WTC11 (cell line): ENCODE results near the gene ZNRF1. TPM values are rescaled to one million over a fixed set of nuclear protein-coding genes. Genes with fewer than 3 reads are reported as not detected.

Experiments used
- ATAC-seq: fragments of 200-7000 bp; cut with Tn5 transposase; 2 replicates; pipeline ENCODE4 v1.10.0; 2021; ENCODE audit warnings: mild to moderate bottlenecking, moderate library complexity
- CTCF ChIA-PET: fragments of 300-600 bp; sonication (Branson Sonifier 250); formaldehyde crosslinking; loops from one replicate; lab custom pipeline; 2021; ENCODE audit warnings: antibody characterized with exemption; lab: Charles Lee
- POLR2A ChIA-PET: fragments of 350-600 bp; sonication (Branson Sonifier 250); formaldehyde crosslinking; loops from one replicate; lab custom pipeline; 2021; ENCODE audit warnings: antibody characterized with exemption; lab: Charles Lee
- DNase-seq: peaks from one replicate; pipeline ENCODE4 v3.0.0; 2021; ENCODE audit warnings: low spot score
- H3K27ac Mint-ChIP-seq: 2 replicates; pipeline ENCODE4 v1.8.0; 2021; ENCODE audit warnings: mixed read lengths
- H3K27me3 Mint-ChIP-seq: 2 replicates; pipeline ENCODE4 v1.8.0; 2021; ENCODE audit warnings: low read depth, mild to moderate bottlenecking, moderate library complexity, mixed read lengths
- H3K36me3 Mint-ChIP-seq: 2 replicates; pipeline ENCODE4 v1.8.0; 2021; ENCODE audit warnings: mixed read lengths
- H3K4me1 Mint-ChIP-seq: 2 replicates; pipeline ENCODE4 v1.8.0; 2022; ENCODE audit warnings: mixed read lengths
- H3K4me3 Mint-ChIP-seq: 2 replicates; pipeline ENCODE4 v1.8.0; 2021; ENCODE audit warnings: mild to moderate bottlenecking, moderate library complexity, mixed read lengths
- H3K9me3 Mint-ChIP-seq: 2 replicates; pipeline ENCODE4 v1.8.0; 2021; ENCODE audit warnings: mixed read lengths
- ELF4 ChIP-seq: sonication (generic); formaldehyde crosslinking; IDR thresholded peaks from 2 replicates; pipeline ENCODE4 v1.8.1; 2022; ENCODE audit warnings: low read depth, mild to moderate bottlenecking, moderate library complexity, missing genetic modification reagents
- HMGA2 ChIP-seq: fragments of 250-450 bp; sonication (Bioruptor Pico); IDR thresholded peaks from 2 replicates; pipeline ENCODE4 v1.4.0; 2021; ENCODE audit warnings: mild to moderate bottlenecking, moderate library complexity
- NFATC4 ChIP-seq: fragments of 250-450 bp; sonication (Bioruptor Pico); IDR thresholded peaks from 2 replicates; pipeline ENCODE4 v1.9.0; 2021; ENCODE audit warnings: mild to moderate bottlenecking
- NFE2L1 ChIP-seq: sonication (generic); formaldehyde crosslinking; IDR thresholded peaks from 2 replicates; pipeline ENCODE4 v1.8.1; 2023; ENCODE audit warnings: missing genetic modification reagents
- RELA ChIP-seq: sonication (generic); formaldehyde crosslinking; IDR thresholded peaks from 2 replicates; pipeline ENCODE4 v1.8.1; 2022; ENCODE audit warnings: missing genetic modification reagents, mild to moderate bottlenecking, borderline replicate concordance
- TEAD4 ChIP-seq: sonication (generic); formaldehyde crosslinking; IDR thresholded peaks from 2 replicates; pipeline ENCODE4 v1.8.0; 2022; ENCODE audit warnings: mild to moderate bottlenecking, missing genetic modification reagents
- ZNF396 ChIP-seq: fragments of 250-450 bp; sonication (Bioruptor Pico); IDR thresholded peaks from 2 replicates; pipeline ENCODE4 v1.8.0; 2021; ENCODE audit warnings: mild to moderate bottlenecking, moderate library complexity, borderline replicate concordance
- ZNF416 ChIP-seq: fragments of 250-450 bp; sonication (Bioruptor Pico); IDR thresholded peaks from 2 replicates; pipeline ENCODE4 v1.9.0; 2021; ENCODE audit warnings: mild to moderate bottlenecking, inconsistent platforms
- total RNA-seq: library from RNA; stranded (reverse); gene quantifications from 3 replicates; pipeline ENCODE4 v1.2.3, GENCODE V29; 2021
- TF ChIP-seq, protein P1 (sequence below): fragments of 250-450 bp; sonication (Bioruptor Pico); IDR thresholded peaks from 2 replicates; pipeline ENCODE4 v1.9.0; 2021; ENCODE audit warnings: mild to moderate bottlenecking
- TF ChIP-seq, protein P2 (sequence below): sonication (generic); formaldehyde crosslinking; IDR thresholded peaks from 2 replicates; pipeline ENCODE4 v1.8.0; 2023; ENCODE audit warnings: mild to moderate bottlenecking, missing genetic modification reagents
- TF ChIP-seq, protein P3 (sequence below): fragments of 250-450 bp; sonication (Bioruptor Pico); IDR thresholded peaks from 2 replicates; pipeline ENCODE4 v1.8.0; 2021; ENCODE audit warnings: mild to moderate bottlenecking
- TF ChIP-seq, protein P4 (sequence below): sonication (generic); formaldehyde crosslinking; conservative IDR thresholded peaks from 2 replicates; pipeline ENCODE4 v1.8.1; 2022; ENCODE audit warnings: mild to moderate bottlenecking, missing genetic modification reagents
- TF ChIP-seq, protein P5 (sequence below): sonication (generic); formaldehyde crosslinking; IDR thresholded peaks from 2 replicates; pipeline ENCODE4 v1.8.0; 2022; ENCODE audit warnings: missing genetic modification reagents

ZNRF1 gene
- total RNA-seq, 1 experiment from 2014 or later, result 47.6 TPM

DNA sequence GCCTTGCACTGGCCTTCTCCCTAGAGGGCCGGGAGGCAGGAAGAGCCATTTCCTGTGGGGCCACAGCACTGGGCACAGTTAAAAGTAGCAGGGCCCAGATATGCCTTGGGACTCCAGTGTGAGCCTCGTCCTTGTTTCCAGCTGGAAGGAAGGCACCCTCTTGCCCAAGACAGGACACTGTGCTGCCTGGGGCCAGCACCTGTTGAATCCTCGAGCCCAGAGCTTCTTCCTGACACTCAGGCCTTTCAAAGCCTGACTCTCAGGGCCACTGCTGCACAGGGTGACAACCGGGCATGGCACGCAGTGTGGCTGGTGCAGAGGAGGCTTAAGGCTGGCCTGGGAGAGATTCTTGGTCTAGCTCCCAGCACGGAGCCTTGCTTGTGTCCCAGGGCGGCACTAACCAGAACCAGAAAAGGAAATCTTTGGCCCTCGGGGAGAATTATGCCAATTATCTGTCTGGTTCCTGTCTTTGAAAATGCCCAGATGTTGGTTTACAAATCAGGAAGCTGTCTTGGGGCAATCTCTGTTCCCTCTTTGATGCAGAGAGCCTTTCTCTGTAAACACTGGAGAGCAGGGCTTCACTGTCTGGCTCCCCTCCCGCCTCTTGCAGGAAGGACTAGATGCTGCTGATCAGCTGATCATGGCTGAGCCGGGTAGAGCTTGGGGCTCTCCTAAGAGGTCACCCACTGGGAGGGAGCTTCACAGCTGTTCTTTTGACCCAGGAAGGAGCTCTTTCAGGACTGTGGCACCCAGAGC lies 106.7 kb downstream of the ZNRF1 start:
- no peak for ATAC-seq

More for the DNA sequence above, 106.7 kb downstream of the ZNRF1 start:
- no peaks in the 10 kb centered on the region for H3K27me3 Mint-ChIP-seq
- no peak for DNase-seq
- no peak overlapping the region for H3K4me3 Mint-ChIP-seq
- TF ChIP-seq NFATC4 (CRISPR knock-in tag) (no peak), ZNF416 (CRISPR knock-in tag) (no peak), TEAD4 (no peak), HMGA2 (CRISPR knock-in tag) (no peak), NFE2L1 (no peak), ELF4 (CRISPR knock-in tag) (no peak), RELA (CRISPR knock-in tag) (no peak), ZNF396 (no peak)
- TF ChIP-seq, protein P1, sequence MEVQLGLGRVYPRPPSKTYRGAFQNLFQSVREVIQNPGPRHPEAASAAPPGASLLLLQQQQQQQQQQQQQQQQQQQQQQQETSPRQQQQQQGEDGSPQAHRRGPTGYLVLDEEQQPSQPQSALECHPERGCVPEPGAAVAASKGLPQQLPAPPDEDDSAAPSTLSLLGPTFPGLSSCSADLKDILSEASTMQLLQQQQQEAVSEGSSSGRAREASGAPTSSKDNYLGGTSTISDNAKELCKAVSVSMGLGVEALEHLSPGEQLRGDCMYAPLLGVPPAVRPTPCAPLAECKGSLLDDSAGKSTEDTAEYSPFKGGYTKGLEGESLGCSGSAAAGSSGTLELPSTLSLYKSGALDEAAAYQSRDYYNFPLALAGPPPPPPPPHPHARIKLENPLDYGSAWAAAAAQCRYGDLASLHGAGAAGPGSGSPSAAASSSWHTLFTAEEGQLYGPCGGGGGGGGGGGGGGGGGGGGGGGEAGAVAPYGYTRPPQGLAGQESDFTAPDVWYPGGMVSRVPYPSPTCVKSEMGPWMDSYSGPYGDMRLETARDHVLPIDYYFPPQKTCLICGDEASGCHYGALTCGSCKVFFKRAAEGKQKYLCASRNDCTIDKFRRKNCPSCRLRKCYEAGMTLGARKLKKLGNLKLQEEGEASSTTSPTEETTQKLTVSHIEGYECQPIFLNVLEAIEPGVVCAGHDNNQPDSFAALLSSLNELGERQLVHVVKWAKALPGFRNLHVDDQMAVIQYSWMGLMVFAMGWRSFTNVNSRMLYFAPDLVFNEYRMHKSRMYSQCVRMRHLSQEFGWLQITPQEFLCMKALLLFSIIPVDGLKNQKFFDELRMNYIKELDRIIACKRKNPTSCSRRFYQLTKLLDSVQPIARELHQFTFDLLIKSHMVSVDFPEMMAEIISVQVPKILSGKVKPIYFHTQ (CRISPR knock-in tag), result no peak
- TF ChIP-seq, protein P2, sequence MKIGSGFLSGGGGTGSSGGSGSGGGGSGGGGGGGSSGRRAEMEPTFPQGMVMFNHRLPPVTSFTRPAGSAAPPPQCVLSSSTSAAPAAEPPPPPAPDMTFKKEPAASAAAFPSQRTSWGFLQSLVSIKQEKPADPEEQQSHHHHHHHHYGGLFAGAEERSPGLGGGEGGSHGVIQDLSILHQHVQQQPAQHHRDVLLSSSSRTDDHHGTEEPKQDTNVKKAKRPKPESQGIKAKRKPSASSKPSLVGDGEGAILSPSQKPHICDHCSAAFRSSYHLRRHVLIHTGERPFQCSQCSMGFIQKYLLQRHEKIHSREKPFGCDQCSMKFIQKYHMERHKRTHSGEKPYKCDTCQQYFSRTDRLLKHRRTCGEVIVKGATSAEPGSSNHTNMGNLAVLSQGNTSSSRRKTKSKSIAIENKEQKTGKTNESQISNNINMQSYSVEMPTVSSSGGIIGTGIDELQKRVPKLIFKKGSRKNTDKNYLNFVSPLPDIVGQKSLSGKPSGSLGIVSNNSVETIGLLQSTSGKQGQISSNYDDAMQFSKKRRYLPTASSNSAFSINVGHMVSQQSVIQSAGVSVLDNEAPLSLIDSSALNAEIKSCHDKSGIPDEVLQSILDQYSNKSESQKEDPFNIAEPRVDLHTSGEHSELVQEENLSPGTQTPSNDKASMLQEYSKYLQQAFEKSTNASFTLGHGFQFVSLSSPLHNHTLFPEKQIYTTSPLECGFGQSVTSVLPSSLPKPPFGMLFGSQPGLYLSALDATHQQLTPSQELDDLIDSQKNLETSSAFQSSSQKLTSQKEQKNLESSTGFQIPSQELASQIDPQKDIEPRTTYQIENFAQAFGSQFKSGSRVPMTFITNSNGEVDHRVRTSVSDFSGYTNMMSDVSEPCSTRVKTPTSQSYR (CRISPR knock-in tag), result no peak
- TF ChIP-seq, protein P3, sequence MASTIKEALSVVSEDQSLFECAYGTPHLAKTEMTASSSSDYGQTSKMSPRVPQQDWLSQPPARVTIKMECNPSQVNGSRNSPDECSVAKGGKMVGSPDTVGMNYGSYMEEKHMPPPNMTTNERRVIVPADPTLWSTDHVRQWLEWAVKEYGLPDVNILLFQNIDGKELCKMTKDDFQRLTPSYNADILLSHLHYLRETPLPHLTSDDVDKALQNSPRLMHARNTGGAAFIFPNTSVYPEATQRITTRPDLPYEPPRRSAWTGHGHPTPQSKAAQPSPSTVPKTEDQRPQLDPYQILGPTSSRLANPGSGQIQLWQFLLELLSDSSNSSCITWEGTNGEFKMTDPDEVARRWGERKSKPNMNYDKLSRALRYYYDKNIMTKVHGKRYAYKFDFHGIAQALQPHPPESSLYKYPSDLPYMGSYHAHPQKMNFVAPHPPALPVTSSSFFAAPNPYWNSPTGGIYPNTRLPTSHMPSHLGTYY (CRISPR knock-in tag), result no peak
- TF ChIP-seq, protein P4, sequence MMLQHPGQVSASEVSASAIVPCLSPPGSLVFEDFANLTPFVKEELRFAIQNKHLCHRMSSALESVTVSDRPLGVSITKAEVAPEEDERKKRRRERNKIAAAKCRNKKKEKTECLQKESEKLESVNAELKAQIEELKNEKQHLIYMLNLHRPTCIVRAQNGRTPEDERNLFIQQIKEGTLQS (CRISPR knock-in tag), result no peak
- TF ChIP-seq, protein P5, sequence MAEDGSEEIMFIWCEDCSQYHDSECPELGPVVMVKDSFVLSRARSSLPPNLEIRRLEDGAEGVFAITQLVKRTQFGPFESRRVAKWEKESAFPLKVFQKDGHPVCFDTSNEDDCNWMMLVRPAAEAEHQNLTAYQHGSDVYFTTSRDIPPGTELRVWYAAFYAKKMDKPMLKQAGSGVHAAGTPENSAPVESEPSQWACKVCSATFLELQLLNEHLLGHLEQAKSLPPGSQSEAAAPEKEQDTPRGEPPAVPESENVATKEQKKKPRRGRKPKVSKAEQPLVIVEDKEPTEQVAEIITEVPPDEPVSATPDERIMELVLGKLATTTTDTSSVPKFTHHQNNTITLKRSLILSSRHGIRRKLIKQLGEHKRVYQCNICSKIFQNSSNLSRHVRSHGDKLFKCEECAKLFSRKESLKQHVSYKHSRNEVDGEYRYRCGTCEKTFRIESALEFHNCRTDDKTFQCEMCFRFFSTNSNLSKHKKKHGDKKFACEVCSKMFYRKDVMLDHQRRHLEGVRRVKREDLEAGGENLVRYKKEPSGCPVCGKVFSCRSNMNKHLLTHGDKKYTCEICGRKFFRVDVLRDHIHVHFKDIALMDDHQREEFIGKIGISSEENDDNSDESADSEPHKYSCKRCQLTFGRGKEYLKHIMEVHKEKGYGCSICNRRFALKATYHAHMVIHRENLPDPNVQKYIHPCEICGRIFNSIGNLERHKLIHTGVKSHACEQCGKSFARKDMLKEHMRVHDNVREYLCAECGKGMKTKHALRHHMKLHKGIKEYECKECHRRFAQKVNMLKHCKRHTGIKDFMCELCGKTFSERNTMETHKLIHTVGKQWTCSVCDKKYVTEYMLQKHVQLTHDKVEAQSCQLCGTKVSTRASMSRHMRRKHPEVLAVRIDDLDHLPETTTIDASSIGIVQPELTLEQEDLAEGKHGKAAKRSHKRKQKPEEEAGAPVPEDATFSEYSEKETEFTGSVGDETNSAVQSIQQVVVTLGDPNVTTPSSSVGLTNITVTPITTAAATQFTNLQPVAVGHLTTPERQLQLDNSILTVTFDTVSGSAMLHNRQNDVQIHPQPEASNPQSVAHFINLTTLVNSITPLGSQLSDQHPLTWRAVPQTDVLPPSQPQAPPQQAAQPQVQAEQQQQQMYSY (CRISPR knock-in tag), result no peak
- ChIA-PET POLR2A (no interaction called here), CTCF (interaction anchor here (1.0 to 1.5 kb wide), 3 partner anchors 9 to 243 kb away, joined by 3 to 5 read pairs (median 4); partner anchors contain the start of gene ZNRF1)
- peaks cover 6% of the 10 kb centered on the region for H3K9me3 Mint-ChIP-seq
- H3K27ac Mint-ChIP-seq, result peak overlapping the region; percentile 70
- peaks cover 9% of the 10 kb centered on the region for H3K36me3 Mint-ChIP-seq
- peaks cover 28% of the 10 kb centered on the region for H3K4me1 Mint-ChIP-seq
